ENCODE measurements around the gene ADGRA3.
A peak's percentile ranks its signal among the peaks of the same experiment; 100 is the strongest.
"Not testable (repeated sequence)": the region's sequence is repeated elsewhere in the genome, so short reads cannot be mapped to it uniquely, and the experiment has no call there.

The ADGRA3 gene

GRCh38 chr4:22398671-22399070 is 117.2 kb downstream of the ADGRA3 start:
- DNase-seq (ENCODE audit: extremely low spot score, insufficient read length, low read depth) (no peak), FAIRE-seq (no peak)

GRCh38 chr4:22391551-22391950 is 124.3 kb downstream of the ADGRA3 start:
- no peak for DNase-seq (ENCODE audit: extremely low spot score, insufficient read length, low read depth)

GRCh38 chr4:22389240-22389870 is 126.5 kb downstream of the ADGRA3 start:
- DNase-seq (ENCODE audit: extremely low spot score, insufficient read length, low read depth) (no peak), FAIRE-seq (peak; percentile 78)

More at GRCh38 chr4:22391551-22391950, 124.3 kb downstream of the ADGRA3 start:
- FAIRE-seq, result no peak

- DNase-seq (ENCODE audit: extremely low spot score, insufficient read length, low read depth) (no peak), FAIRE-seq (no peak)
Measured at GRCh38 chr4:22385611-22386011, 130.3 kb downstream of the ADGRA3 start.

- no peak for FAIRE-seq
- DNase-seq (ENCODE audit: extremely low spot score, insufficient read length, low read depth), result no peak
Measured at GRCh38 chr4:22384154-22384553, 131.7 kb downstream of the ADGRA3 start.

GRCh38 chr4:22382216-22382615 is 133.7 kb downstream of the ADGRA3 start:
- DNase-seq (ENCODE audit: extremely low spot score, insufficient read length, low read depth); FAIRE-seq: not testable (repeated sequence)

GRCh38 chr4:22372986-22373385 is 142.9 kb downstream of the ADGRA3 start:
- FAIRE-seq (no peak), DNase-seq (ENCODE audit: extremely low spot score, insufficient read length, low read depth) (no peak)

GRCh38 chr4:22369901-22370562 is 145.8 kb downstream of the ADGRA3 start:
- DNase-seq (ENCODE audit: extremely low spot score, insufficient read length, low read depth) (no peak), FAIRE-seq (no peak)

- DNase-seq (ENCODE audit: extremely low spot score, insufficient read length, low read depth) (no peak), FAIRE-seq (no peak)
Measured at GRCh38 chr4:22363787-22364186, 152.1 kb downstream of the ADGRA3 start.

- no peak for DNase-seq (ENCODE audit: extremely low spot score, insufficient read length, low read depth)
- FAIRE-seq, result no peak
Measured at GRCh38 chr4:22363036-22363435, 152.8 kb downstream of the ADGRA3 start.

- DNase-seq (ENCODE audit: extremely low spot score, insufficient read length, low read depth) (no peak), FAIRE-seq (no peak)
Measured at GRCh38 chr4:22356987-22357596, 158.8 kb downstream of the ADGRA3 start.

- DNase-seq (ENCODE audit: extremely low spot score, insufficient read length, low read depth) (no peak), FAIRE-seq (no peak)
Measured at GRCh38 chr4:22348410-22348809, 167.5 kb downstream of the ADGRA3 start.

GRCh38 chr4:22345678-22346077 is 170.2 kb downstream of the ADGRA3 start:
- FAIRE-seq (no peak), DNase-seq (ENCODE audit: extremely low spot score, insufficient read length, low read depth) (no peak)

- FAIRE-seq, result no peak
- DNase-seq (ENCODE audit: extremely low spot score, insufficient read length, low read depth), result no peak
Measured at GRCh38 chr4:22345055-22345454, 170.8 kb downstream of the ADGRA3 start.

GRCh38 chr4:22343606-22344005 is 172.3 kb downstream of the ADGRA3 start:
- DNase-seq (ENCODE audit: extremely low spot score, insufficient read length, low read depth) (no peak), FAIRE-seq (no peak)

- no peak for DNase-seq (ENCODE audit: extremely low spot score, insufficient read length, low read depth)
- FAIRE-seq, result no peak
Measured at GRCh38 chr4:22339491-22339890, 176.4 kb downstream of the ADGRA3 start.

GRCh38 chr4:22338796-22339195 is 177.1 kb downstream of the ADGRA3 start:
- DNase-seq (ENCODE audit: extremely low spot score, insufficient read length, low read depth) (no peak), FAIRE-seq (peak; percentile 29)

Data from GM18507 (cell line).